Gastroesophageal sphincter (tissue), 4 donors: ENCODE results near the gene OR2AG1. TPM values are rescaled to one million over a fixed set of nuclear protein-coding genes. Genes with fewer than 3 reads are reported as not detected.

Source experiments
- ATAC-seq: fragments of 150-250 bp; one replicate; pipeline ENCODE4 v1.9.1; 2016; ENCODE audit warnings: mild to moderate bottlenecking, moderate library complexity
- H3K27ac ChIP-seq, 4 donors: fragments of 200-600 bp; sonication (generic) in 3 of 4; 1 replicate in 3 of 4; 2 replicates in 1 of 4; pipeline ENCODE4 v1.5.1; 2016 to 2019
- H3K27me3 ChIP-seq: fragments of 200-600 bp; sonication (generic); one replicate; pipeline ENCODE4 v1.5.1; 2019
- H3K36me3 ChIP-seq, 2 donors: fragments of 200-600 bp; sonication (generic); one replicate each; pipeline ENCODE4 v1.5.1; 2019; ENCODE audit warnings: control low read depth in 1 of 2
- H3K4me1 ChIP-seq, 3 donors: fragments of 200-600 bp; sonication (generic); 1 replicate in 2 of 3; 2 replicates in 1 of 3; pipeline ENCODE4 v1.5.1; 2016 to 2019; ENCODE audit warnings: control low read depth in 2 of 3
- H3K4me3 ChIP-seq, 2 donors: fragments of 200-600 bp; sonication (generic); one replicate each; pipeline ENCODE4 v1.5.1; 2019; ENCODE audit warnings: mild to moderate bottlenecking in 1 of 2, moderate library complexity in 1 of 2
- H3K9me3 ChIP-seq, 3 donors: fragments of 200-600 bp; sonication (generic); one replicate each; pipeline ENCODE4 v1.5.1; 2017 to 2019; ENCODE audit warnings: control low read depth in 2 of 3
- EP300 ChIP-seq: sonication (generic); formaldehyde crosslinking; IDR thresholded peaks from one replicate; pipeline ENCODE4 v1.6.1; 2017; ENCODE audit warnings: antibody characterized with exemption, mild to moderate bottlenecking
- POLR2A ChIP-seq, 2 donors: fragments of 450-650 bp; IDR thresholded peaks; one replicate each; pipeline ENCODE4 v1.6.1; 2017; ENCODE audit warnings: antibody characterized with exemption in 2 of 2, mild to moderate bottlenecking in 2 of 2, moderate library complexity in 1 of 2
- POLR2AphosphoS5 ChIP-seq: sonication (generic); formaldehyde crosslinking; IDR thresholded peaks from one replicate; pipeline ENCODE4 v1.6.1; 2017; ENCODE audit warnings: antibody characterized with exemption
- WGBS, 2 donors: methylation state at CpG; one replicate each; pipeline ENCODE4 v1.1.5; 2018; ENCODE audit warnings: low coverage in 1 of 2; 5-methylcytosine and 5-hydroxymethylcytosine counted together
- total RNA-seq, 4 donors: library from RNA; depleted of rRNA; stranded (reverse); fragments of >200 nt; gene quantifications; one replicate each; pipeline ENCODE4 v1.1.0, GENCODE V29; 2016
- TF ChIP-seq, protein P1 (sequence below), 4 experiments: fragments of 200-600 bp in 2 of 4; fragments of 450-650 bp in 2 of 4; sonication (generic) in 1 of 4; IDR thresholded peaks; one replicate each; pipeline ENCODE4 v1.5.1; 2017 to 2019; ENCODE audit warnings: antibody characterized with exemption in 4 of 4, mild to moderate bottlenecking in 2 of 4, moderate library complexity in 2 of 4

OR2AG1 gene
- total RNA-seq, 4 donors from 2014 or later = not detected

DNA sequence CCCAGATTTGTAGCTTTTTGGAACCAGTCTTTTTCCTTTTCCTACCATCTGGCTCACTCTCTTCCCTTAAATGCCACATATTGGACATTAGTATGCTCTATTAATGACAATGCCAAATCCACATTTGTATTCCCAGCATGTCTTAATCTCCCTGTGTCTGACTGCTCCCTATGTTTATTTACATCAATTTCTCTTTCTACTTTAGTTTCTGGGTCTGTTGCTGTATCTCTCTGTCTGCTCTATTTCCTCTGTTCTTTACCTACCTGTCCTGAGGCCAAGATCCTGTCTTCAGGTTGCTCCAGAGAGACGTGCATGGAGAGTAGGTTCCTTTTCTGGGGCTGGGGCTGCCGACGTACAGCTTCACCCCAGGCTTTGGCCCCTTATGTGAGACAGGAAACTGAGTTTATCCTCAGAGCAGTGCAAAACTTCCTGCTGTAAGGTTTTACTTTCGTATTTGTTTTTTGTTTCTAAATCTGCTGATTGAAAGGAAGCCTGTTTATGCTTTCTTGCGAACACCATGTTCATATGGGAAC is 36.7 kb upstream of the OR2AG1 start:
- peak overlapping the region in 3 of 4 donors; percentile 8 to 55 (median 51) for H3K27ac ChIP-seq
- no peak for ATAC-seq
- no peaks in the 10 kb centered on the region for H3K4me1 ChIP-seq
- no peaks in the 10 kb centered on the region for H3K9me3 ChIP-seq
- H3K4me3 ChIP-seq = peak overlapping the region; percentile 13 to 30
- no peaks in the 10 kb centered on the region for H3K36me3 ChIP-seq
- TF ChIP-seq, protein P1, sequence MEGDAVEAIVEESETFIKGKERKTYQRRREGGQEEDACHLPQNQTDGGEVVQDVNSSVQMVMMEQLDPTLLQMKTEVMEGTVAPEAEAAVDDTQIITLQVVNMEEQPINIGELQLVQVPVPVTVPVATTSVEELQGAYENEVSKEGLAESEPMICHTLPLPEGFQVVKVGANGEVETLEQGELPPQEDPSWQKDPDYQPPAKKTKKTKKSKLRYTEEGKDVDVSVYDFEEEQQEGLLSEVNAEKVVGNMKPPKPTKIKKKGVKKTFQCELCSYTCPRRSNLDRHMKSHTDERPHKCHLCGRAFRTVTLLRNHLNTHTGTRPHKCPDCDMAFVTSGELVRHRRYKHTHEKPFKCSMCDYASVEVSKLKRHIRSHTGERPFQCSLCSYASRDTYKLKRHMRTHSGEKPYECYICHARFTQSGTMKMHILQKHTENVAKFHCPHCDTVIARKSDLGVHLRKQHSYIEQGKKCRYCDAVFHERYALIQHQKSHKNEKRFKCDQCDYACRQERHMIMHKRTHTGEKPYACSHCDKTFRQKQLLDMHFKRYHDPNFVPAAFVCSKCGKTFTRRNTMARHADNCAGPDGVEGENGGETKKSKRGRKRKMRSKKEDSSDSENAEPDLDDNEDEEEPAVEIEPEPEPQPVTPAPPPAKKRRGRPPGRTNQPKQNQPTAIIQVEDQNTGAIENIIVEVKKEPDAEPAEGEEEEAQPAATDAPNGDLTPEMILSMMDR (IDR thresholded peaks at IDR 0.05) = no peak
- TF ChIP-seq POLR2AphosphoS5 = no peak
- no peak for TF ChIP-seq POLR2A (IDR thresholded peaks at IDR 0.05)
- TF ChIP-seq EP300 = no peak
- no peaks in the 10 kb centered on the region for H3K27me3 ChIP-seq
- 22 to 42% methylated on average over 4 to 5 of the region's 5 CpGs for WGBS, 2 donors

DNA sequence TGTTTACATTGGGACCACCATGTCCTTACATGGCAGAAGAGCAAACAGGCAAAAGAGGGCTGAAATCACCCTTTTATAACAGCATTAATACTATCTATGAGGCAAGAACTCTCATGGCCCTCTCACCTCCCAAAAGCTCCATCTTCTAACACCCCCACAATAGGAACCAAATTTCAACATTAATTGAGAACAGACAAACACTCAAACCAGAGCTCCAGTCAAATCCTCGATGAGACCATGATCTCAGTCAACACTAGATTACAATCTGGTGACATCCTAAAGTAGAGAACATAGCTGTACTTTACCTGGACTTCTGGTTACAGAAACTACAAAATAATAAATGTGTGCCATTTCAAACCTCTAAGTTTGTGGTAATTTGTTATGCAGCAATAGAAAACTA is 36.2 kb upstream of the OR2AG1 start:
- Histone ChIP-seq H3K27ac (peak overlapping the region in 2 of 4 donors; percentile 51 to 55), H3K36me3 (no peaks in the 10 kb centered on the region), H3K27me3 (no peaks in the 10 kb centered on the region), H3K9me3 (no peaks in the 10 kb centered on the region), H3K4me1 (no peaks in the 10 kb centered on the region), H3K4me3 (peak overlapping the region; percentile 13 to 30)
- TF ChIP-seq POLR2AphosphoS5 = no peak
- TF ChIP-seq POLR2A (IDR thresholded peaks at IDR 0.05) = no peak
- no peak for TF ChIP-seq EP300
- TF ChIP-seq, protein P1 (IDR thresholded peaks at IDR 0.05) = no peak
- no peak for ATAC-seq
- WGBS, 2 donors = 46 to 100% methylated on average over 1 of the region's 1 CpG

DNA sequence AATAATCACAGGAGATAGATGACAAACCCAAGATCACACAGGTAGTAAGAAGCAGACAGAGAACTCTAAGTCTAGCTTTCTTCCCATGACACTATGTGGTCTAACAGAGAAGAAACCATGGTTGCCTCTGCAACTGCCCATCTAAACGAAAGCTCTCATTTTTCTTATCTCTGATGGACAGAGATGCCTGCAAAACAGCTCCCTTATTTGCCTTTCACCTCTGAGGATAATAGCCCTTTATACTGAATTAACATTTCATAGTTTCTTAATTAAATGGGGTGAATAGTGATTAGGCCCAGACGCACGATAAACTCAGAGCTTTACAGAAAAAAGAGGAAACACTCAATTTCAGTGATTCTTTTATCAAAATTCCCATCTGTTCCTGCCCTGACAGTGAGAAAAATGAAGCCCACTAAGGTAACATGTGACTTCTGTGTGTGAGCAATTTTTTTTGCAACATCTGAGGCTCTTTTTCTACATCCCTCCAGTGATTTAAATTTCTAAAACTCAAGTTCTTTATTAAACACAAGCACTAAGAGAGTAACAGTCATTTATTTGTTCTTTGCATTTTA is 35.6 kb upstream of the OR2AG1 start:
- Histone ChIP-seq H3K36me3 (no peaks in the 10 kb centered on the region), H3K4me1 (no peaks in the 10 kb centered on the region), H3K27ac (no peak overlapping the region), H3K9me3 (no peaks in the 10 kb centered on the region), H3K27me3 (no peaks in the 10 kb centered on the region), H3K4me3 (no peak overlapping the region)
- ATAC-seq = no peak
- 73 to 81% methylated on average over 3 of the region's 3 CpGs for WGBS, 2 donors
- no peak for TF ChIP-seq POLR2A (IDR thresholded peaks at IDR 0.05)
- TF ChIP-seq EP300 = no peak
- TF ChIP-seq, protein P1 (IDR thresholded peaks at IDR 0.05) = no peak
- TF ChIP-seq POLR2AphosphoS5 = no peak

DNA sequence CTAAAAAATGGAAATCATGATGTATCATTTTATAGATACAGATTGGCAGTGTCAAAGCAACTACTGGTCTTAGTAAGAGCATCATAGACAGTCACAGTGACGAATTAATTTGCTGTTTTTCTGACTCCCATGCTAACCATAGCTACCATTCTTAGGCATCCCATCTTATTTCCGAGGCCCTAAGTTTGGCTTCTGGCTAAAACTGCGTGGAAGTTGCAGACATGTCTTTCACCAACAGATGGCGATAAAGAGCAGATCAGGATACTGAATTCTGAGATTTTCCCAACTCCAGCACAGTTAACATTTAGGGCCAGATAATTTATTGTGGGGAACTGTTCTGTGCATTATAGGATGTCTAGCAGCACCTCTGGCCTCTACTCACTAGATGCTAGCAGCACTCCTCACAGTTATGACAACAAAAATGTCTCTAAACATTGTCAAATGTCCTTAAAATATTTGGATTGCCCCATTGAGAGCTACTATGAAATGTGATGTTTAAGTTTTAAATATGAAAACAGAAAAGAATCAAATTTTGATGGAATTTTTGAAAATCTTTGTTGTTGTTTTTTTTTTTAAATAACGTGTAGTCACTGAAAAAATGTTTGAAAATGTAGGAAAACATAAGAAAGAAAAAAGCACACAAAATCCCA is 27.4 kb upstream of the OR2AG1 start:
- no peak for TF ChIP-seq POLR2A (IDR thresholded peaks at IDR 0.05)
- TF ChIP-seq, protein P1 (IDR thresholded peaks at IDR 0.05) = peak; percentile 55 to 79 (median 69)
- TF ChIP-seq POLR2AphosphoS5 = no peak
- TF ChIP-seq EP300 = no peak
- Histone ChIP-seq H3K36me3 (no peaks in the 10 kb centered on the region), H3K4me3 (no peak overlapping the region), H3K4me1 (no peaks in the 10 kb centered on the region), H3K27me3 (no peaks in the 10 kb centered on the region), H3K27ac (no peak overlapping the region), H3K9me3 (no peaks in the 10 kb centered on the region)
- no peak for ATAC-seq
- WGBS, 2 donors = 3 to 5% methylated on average over 5 of the region's 5 CpGs

DNA sequence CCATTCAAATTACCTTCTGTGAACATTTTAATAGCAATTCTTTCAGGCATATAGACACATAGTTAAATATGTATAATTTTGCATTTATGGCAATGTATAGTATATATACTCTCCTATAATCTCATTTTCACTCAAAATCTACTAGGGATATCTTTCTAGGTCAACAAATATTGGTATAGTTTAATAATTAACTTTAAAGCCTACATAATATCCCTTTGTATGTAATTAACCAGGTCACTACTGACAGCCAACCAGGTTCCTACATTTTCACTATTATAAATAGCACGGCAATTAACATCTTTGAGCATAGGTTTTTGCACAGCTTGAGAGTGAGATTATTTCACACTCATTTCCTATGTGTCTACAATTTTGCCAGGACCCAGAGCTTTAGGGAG is 26.9 kb upstream of the OR2AG1 start:
- no peaks in the 10 kb centered on the region for H3K9me3 ChIP-seq
- H3K4me1 ChIP-seq = no peaks in the 10 kb centered on the region
- no peak overlapping the region for H3K4me3 ChIP-seq
- H3K36me3 ChIP-seq = no peaks in the 10 kb centered on the region
- no peak overlapping the region for H3K27ac ChIP-seq
- ATAC-seq = no peak
- peaks cover under 1% of the 10 kb centered on the region for H3K27me3 ChIP-seq
- 76 to 83% methylated on average over 1 of the region's 1 CpG for WGBS, 2 donors
- TF ChIP-seq EP300 (no peak), POLR2AphosphoS5 (no peak), POLR2A (IDR thresholded peaks at IDR 0.05) (no peak)
- TF ChIP-seq, protein P1 (IDR thresholded peaks at IDR 0.05) = no peak
